ENCODE results near the gene NEIL3. TPM values are rescaled to one million over a fixed set of nuclear protein-coding genes. Genes with fewer than 3 reads are reported as not detected.
A peak's percentile ranks its signal among the peaks of the same experiment; 100 is the strongest.

NEIL3 gene
- total and polyA plus RNA-seq, 11 donors, result 0.04 to 1.7 (median 0.19) TPM; not detected in 6

DNA sequence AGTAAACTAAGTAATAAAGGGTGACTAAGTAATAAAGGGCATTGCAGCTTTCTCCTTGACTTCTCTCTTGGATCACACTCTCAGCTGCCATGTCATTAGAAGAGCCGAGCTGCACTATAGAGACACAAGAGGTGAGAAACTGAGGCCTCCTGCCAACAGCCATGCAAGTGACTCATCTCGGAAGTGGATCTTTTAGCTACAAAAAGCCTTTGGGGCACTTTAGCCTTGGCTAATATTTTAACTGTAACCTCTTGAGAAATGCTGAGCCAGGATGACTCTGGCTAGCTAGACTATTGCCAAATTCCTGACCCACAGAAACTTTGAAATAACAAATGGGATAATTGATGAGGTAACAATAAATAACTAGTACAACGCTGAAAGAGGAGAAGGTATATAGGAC, 1.5 kb upstream of the NEIL3 start:
- TF ChIP-seq POLR2A (IDR thresholded peaks at IDR 0.05), result no peak
- TF ChIP-seq, protein P1, sequence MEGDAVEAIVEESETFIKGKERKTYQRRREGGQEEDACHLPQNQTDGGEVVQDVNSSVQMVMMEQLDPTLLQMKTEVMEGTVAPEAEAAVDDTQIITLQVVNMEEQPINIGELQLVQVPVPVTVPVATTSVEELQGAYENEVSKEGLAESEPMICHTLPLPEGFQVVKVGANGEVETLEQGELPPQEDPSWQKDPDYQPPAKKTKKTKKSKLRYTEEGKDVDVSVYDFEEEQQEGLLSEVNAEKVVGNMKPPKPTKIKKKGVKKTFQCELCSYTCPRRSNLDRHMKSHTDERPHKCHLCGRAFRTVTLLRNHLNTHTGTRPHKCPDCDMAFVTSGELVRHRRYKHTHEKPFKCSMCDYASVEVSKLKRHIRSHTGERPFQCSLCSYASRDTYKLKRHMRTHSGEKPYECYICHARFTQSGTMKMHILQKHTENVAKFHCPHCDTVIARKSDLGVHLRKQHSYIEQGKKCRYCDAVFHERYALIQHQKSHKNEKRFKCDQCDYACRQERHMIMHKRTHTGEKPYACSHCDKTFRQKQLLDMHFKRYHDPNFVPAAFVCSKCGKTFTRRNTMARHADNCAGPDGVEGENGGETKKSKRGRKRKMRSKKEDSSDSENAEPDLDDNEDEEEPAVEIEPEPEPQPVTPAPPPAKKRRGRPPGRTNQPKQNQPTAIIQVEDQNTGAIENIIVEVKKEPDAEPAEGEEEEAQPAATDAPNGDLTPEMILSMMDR (IDR thresholded peaks at IDR 0.05), result no peak
- Histone ChIP-seq H3K27me3 (no peaks in the 10 kb centered on the region), H3K4me1 (peaks cover 0 to 29% (median 7%) of the 10 kb centered on the region in 12 donors), H3K9me3 (no peaks in the 10 kb centered on the region), H3K4me3 (no peak overlapping the region), H3K36me3 (no peaks in the 10 kb centered on the region), H3K27ac (no peak overlapping the region)
- WGBS, 4 donors, result 56 to 74% (median 67%) methylated on average over 3 of the region's 3 CpGs
- peak in 2 of 4 donors; percentile 35 to 72 for ATAC-seq
- intact Hi-C loops (cut with DNase I), result no loop called here
- no peak for DNase-seq

DNA sequence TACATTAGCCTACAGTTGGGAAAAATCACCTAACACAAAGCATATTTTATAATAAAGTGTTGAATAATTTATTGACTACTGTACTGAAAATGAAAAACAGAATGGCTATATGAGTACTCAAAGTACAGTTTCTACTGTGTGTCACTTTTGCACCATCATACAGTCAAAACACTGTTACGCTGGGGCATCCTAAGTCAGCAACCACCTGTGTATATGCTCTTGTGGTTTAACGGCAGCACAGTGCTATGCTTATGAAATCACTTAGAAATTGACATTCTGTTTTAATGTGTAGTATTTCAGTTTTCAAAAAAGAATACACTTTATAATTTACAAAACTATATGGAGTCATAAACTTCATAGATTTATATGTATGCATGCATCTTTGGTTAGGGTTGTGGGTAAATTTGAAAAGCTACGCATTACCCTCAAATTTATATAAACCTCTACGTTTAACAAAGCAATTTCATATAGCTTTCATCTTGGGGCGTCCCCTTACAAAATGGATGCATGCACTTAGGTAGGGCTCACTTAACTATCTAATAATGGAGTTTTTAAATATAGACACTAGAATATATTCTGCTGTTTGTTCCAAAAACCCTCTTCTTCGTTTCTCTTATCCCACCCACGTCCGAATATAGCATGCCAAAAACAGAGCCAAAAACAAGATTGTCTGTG, 690 bp upstream of the NEIL3 start:
- no peak for DNase-seq
- Histone ChIP-seq H3K36me3 (no peaks in the 10 kb centered on the region), H3K4me3 (peak overlapping the region; percentile 40 to 89 (median 60)), H3K27ac (peak overlapping the region in 1 of 12 donors; percentile 48), H3K27me3 (no peaks in the 10 kb centered on the region), H3K9me3 (no peaks in the 10 kb centered on the region), H3K4me1 (peaks cover 0 to 29% (median 7%) of the 10 kb centered on the region in 12 donors)
- intact Hi-C loops (cut with DNase I), result no loop called here
- ATAC-seq, result peak in 1 of 4 donors; percentile 17
- TF ChIP-seq, protein P1 (IDR thresholded peaks at IDR 0.05), result no peak
- no peak for TF ChIP-seq POLR2A (IDR thresholded peaks at IDR 0.05)
- WGBS, 4 donors, result 47 to 55% (median 54%) methylated on average over 8 of the region's 8 CpGs

DNA sequence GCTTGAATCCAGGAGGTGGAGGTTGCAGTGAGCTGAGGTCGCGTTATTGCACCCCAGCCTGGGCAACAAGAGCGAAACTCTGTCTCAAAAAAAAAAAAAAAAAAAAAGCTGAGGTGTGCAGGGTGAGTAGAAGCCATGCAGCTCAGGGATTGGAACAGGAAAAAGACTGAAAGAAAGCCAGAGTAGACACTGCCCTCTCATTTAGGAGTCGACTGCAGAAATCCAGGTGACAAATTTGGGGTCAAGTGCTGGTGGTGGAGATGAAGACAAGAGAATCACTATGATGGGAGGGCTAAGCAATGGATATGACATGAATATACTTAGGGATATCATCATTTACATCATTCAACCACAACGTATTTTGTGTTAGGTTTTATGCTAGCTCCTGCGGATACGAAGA, 1.9 kb downstream of the NEIL3 start:
- ATAC-seq, result no peak
- H3K27me3 ChIP-seq, result no peaks in the 10 kb centered on the region
- no peak for DNase-seq
- H3K4me3 ChIP-seq, result no peak overlapping the region
- 87 to 97% (median 94%) methylated on average over 7 of the region's 7 CpGs for WGBS, 4 donors
- H3K27ac ChIP-seq, result no peak overlapping the region
- H3K4me1 ChIP-seq, result peaks cover 0 to 29% (median 7%) of the 10 kb centered on the region in 12 donors
- no peaks in the 10 kb centered on the region for H3K9me3 ChIP-seq
- intact Hi-C loops (cut with DNase I), result no loop called here
- H3K36me3 ChIP-seq, result no peaks in the 10 kb centered on the region
- no peak for TF ChIP-seq POLR2A (IDR thresholded peaks at IDR 0.05)
- TF ChIP-seq, protein P1 (IDR thresholded peaks at IDR 0.05), result no peak

DNA sequence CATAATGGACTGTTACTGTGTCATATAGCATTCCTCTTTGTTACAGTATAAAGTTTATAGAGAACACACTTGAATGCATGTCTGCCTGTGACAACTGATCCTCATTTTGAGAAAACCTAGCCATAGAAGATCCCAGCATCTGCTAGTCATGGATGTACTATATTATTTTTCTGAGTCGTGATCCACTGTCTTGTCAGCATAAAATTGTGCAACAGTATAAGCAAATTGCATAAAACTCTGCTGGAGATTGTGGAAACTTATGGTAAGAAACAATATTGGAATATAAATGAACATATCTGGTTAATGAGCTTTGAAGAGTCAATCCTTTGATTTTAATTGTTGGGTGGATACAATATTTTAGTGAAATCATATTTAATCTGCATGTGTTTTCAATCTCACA, 3.6 kb downstream of the NEIL3 start:
- intact Hi-C loops (cut with DNase I), result no loop called here
- Histone ChIP-seq H3K27me3 (no peaks in the 10 kb centered on the region), H3K4me1 (peaks cover 0 to 22% (median 7%) of the 10 kb centered on the region in 12 donors), H3K9me3 (no peaks in the 10 kb centered on the region), H3K27ac (no peak overlapping the region), H3K4me3 (no peak overlapping the region), H3K36me3 (no peaks in the 10 kb centered on the region)
- DNase-seq (no peak), ATAC-seq (no peak)
- 80 to 89% (median 83%) methylated on average over 1 of the region's 1 CpG for WGBS, 4 donors
- TF ChIP-seq, protein P1 (IDR thresholded peaks at IDR 0.05), result no peak
- TF ChIP-seq POLR2A (IDR thresholded peaks at IDR 0.05), result no peak
